ENCODE results near the gene AP1B1.
A peak's percentile ranks its signal among the peaks of the same experiment; 100 is the strongest.

The AP1B1 gene

GRCh38 chr22:29312218-29313125 lies 75.9 kb downstream of the AP1B1 start:
- no peak for DNase-seq

- no peak for DNase-seq
Measured at GRCh38 chr22:29311464-29312217, 76.7 kb downstream of the AP1B1 start.

- DNase-seq, result peak; percentile 49 to 69
Measured at GRCh38 chr22:29310863-29311339, 77.5 kb downstream of the AP1B1 start.

GRCh38 chr22:29310065-29310862 lies 78.1 kb downstream of the AP1B1 start:
- DNase-seq, result no peak

- DNase-seq, result no peak
Measured at GRCh38 chr22:29309332-29310064, 78.9 kb downstream of the AP1B1 start.

GRCh38 chr22:29308791-29309262 lies 79.5 kb downstream of the AP1B1 start:
- DNase-seq, result no peak

- DNase-seq, result no peak
Measured at GRCh38 chr22:29308148-29308790, 80.1 kb downstream of the AP1B1 start.

- no peak for DNase-seq
Measured at GRCh38 chr22:29307596-29308147, 80.7 kb downstream of the AP1B1 start.

- DNase-seq, result peak; percentile 10 to 47
Measured at GRCh38 chr22:29306835-29307595, 81.4 kb downstream of the AP1B1 start.

- DNase-seq, result no peak
Measured at GRCh38 chr22:29306175-29306834, 82.1 kb downstream of the AP1B1 start, which contains the start of gene GAS2L1. TSS of gene GAS2L1 (plus strand) at chr22:29306650. CDS start at chr22:29308106, 1,456 bp downstream.

GRCh38 chr22:29305836-29306174 lies 82.6 kb downstream of the AP1B1 start:
- no peak for DNase-seq

- DNase-seq, result no peak
Measured at GRCh38 chr22:29302681-29303465, 85.5 kb downstream of the AP1B1 start.

- no peak for DNase-seq
Measured at GRCh38 chr22:29302402-29302680, 86.0 kb downstream of the AP1B1 start.

GRCh38 chr22:29301716-29302401 lies 86.5 kb downstream of the AP1B1 start:
- DNase-seq, result no peak

- no peak for DNase-seq
Measured at GRCh38 chr22:29300807-29301601, 87.4 kb downstream of the AP1B1 start.

- no peak for DNase-seq
Measured at GRCh38 chr22:29300467-29300806, 87.9 kb downstream of the AP1B1 start.

- DNase-seq, result no peak
Measured at GRCh38 chr22:29299136-29299900, 89.1 kb downstream of the AP1B1 start.
